Peyer's patch (tissue), 4 donors: ENCODE data around the gene UBE2M.

Experiments
- CTCF ChIP-seq, 6 experiments: fragments of 450-650 bp in 4 of 6; fragments of 200-600 bp in 2 of 6; sonication (generic) in 1 of 6; IDR thresholded peaks; one replicate each; pipeline ENCODE4 v1.5.1; 2017 to 2019; ENCODE audit warnings: antibody characterized with exemption in 6 of 6, mild to moderate bottlenecking in 3 of 6, moderate library complexity in 1 of 6
- POLR2A ChIP-seq, 2 donors: fragments of 450-650 bp; IDR thresholded peaks; one replicate each; pipeline ENCODE4 v1.5.1; 2017; ENCODE audit warnings: antibody characterized with exemption in 2 of 2, mild to moderate bottlenecking in 2 of 2, moderate library complexity in 2 of 2

GRCh38 chr19:58562122-58563033, 4.0 kb upstream of the UBE2M start:
- TF ChIP-seq CTCF (IDR thresholded peaks at IDR 0.05) (no peak), POLR2A (IDR thresholded peaks at IDR 0.05) (no peak)
